ENCODE results near the gene PPP2R2C. TPM values are rescaled to one million over a fixed set of nuclear protein-coding genes. Genes with fewer than 3 reads are reported as not detected.

PPP2R2C gene
- total and polyA plus RNA-seq, 7 experiments from 2014 or later: not detected

GRCh38 chr4:6450709-6451108 lies 21.7 kb downstream of the PPP2R2C start:
- no peaks in the 10 kb centered on the region for H3K9me3 ChIP-seq (ENCODE audit: control insufficient read depth in 2 of 3, low read length in 3 of 3)
- no peaks in the 10 kb centered on the region for H3K4me1 Mint-ChIP-seq
- no peaks in the 10 kb centered on the region for H3K36me3 ChIP-seq (ENCODE audit: control insufficient read depth in 2 of 3, insufficient read depth in 3 of 3, low read length in 3 of 3)
- no peak overlapping the region for H3K27ac ChIP-seq (ENCODE audit: low read depth, low read length)
- H3K27ac Mint-ChIP-seq: no peak overlapping the region
- no peak overlapping the region for H3K4me3 Mint-ChIP-seq
- H3K4me1 ChIP-seq (ENCODE audit: control insufficient read depth in 2 of 2, insufficient read depth in 2 of 2, low read length in 2 of 2): no peaks in the 10 kb centered on the region
- no peaks in the 10 kb centered on the region for H3K9me3 Mint-ChIP-seq
- peaks cover 3 to 56% (median 29%) of the 10 kb centered on the region in 5 donors for H3K27me3 Mint-ChIP-seq
- H3K4me3 ChIP-seq (ENCODE audit: low read length): no peak overlapping the region
- DNase-seq (no peak), ATAC-seq (no peak)
- ChIA-PET CTCF (interaction anchor here (0.7 kb wide), 1 partner anchor 852 kb away, joined by 3 read pairs; no protein-coding TSS in a partner anchor), POLR2A (no interaction called here)
- H3K36me3 Mint-ChIP-seq: no peaks in the 10 kb centered on the region
- intact Hi-C loops (cut with micrococcal nuclease): no loop called here
- no peaks in the 10 kb centered on the region for H3K27me3 ChIP-seq (ENCODE audit: control insufficient read depth in 2 of 2, insufficient read depth in 2 of 2, low read length in 2 of 2)

GRCh38 chr4:6449746-6450369 lies 22.6 kb downstream of the PPP2R2C start:
- Histone ChIP-seq H3K36me3 (ENCODE audit: control insufficient read depth in 2 of 3, insufficient read depth in 3 of 3, low read length in 3 of 3) (no peaks in the 10 kb centered on the region), H3K9me3 (ENCODE audit: control insufficient read depth in 2 of 3, low read length in 3 of 3) (no peaks in the 10 kb centered on the region), H3K27ac (ENCODE audit: low read depth, low read length) (no peak overlapping the region), H3K27me3 (ENCODE audit: control insufficient read depth in 2 of 2, insufficient read depth in 2 of 2, low read length in 2 of 2) (no peaks in the 10 kb centered on the region), H3K4me3 (ENCODE audit: low read length) (no peak overlapping the region), H3K4me1 (ENCODE audit: control insufficient read depth in 2 of 2, insufficient read depth in 2 of 2, low read length in 2 of 2) (no peaks in the 10 kb centered on the region)
- no peaks in the 10 kb centered on the region for H3K4me1 Mint-ChIP-seq
- intact Hi-C loops (cut with micrococcal nuclease): no loop called here
- ATAC-seq (no peak), DNase-seq (no peak)
- H3K9me3 Mint-ChIP-seq: no peaks in the 10 kb centered on the region
- H3K27ac Mint-ChIP-seq: no peak overlapping the region
- H3K27me3 Mint-ChIP-seq: peaks cover 3 to 48% (median 20%) of the 10 kb centered on the region in 5 donors
- H3K4me3 Mint-ChIP-seq: no peak overlapping the region
- H3K36me3 Mint-ChIP-seq: no peaks in the 10 kb centered on the region
- POLR2A ChIA-PET: no interaction called here
- CTCF ChIA-PET: no interaction called here

DNA sequence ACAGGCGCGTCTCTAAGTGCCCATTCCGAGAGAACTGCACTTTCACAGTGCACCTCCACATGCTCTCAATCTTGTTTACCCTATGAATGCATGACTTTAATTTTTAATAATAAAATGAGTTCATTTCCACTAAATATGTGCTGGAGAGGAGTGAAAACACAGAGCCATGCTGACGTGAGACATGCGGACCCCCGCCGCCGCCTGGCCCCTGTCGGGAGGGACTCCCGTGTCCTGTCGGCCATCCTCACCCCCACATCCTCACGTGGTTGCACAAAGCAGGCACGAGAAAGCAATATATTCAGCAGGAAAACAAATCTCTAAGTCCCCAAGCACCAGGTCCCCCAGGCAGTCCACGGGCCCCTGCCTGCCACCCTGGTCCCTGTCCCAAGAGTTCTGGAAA lies 23.1 kb downstream of the PPP2R2C start:
- Histone ChIP-seq H3K4me1 (ENCODE audit: control insufficient read depth in 2 of 2, insufficient read depth in 2 of 2, low read length in 2 of 2) (no peaks in the 10 kb centered on the region), H3K27ac (ENCODE audit: low read depth, low read length) (no peak overlapping the region), H3K4me3 (ENCODE audit: low read length) (no peak overlapping the region), H3K27me3 (ENCODE audit: control insufficient read depth in 2 of 2, insufficient read depth in 2 of 2, low read length in 2 of 2) (no peaks in the 10 kb centered on the region), H3K9me3 (ENCODE audit: control insufficient read depth in 2 of 3, low read length in 3 of 3) (no peaks in the 10 kb centered on the region), H3K36me3 (ENCODE audit: control insufficient read depth in 2 of 3, insufficient read depth in 3 of 3, low read length in 3 of 3) (no peaks in the 10 kb centered on the region)
- DNase-seq (no peak), ATAC-seq (no peak)
- no peaks in the 10 kb centered on the region for H3K36me3 Mint-ChIP-seq
- H3K9me3 Mint-ChIP-seq: no peaks in the 10 kb centered on the region
- no peaks in the 10 kb centered on the region for H3K4me1 Mint-ChIP-seq
- H3K27me3 Mint-ChIP-seq: peaks cover 3 to 42% (median 21%) of the 10 kb centered on the region in 5 donors
- ChIA-PET CTCF (no interaction called here), POLR2A (no interaction called here)
- H3K4me3 Mint-ChIP-seq: no peak overlapping the region
- intact Hi-C loops (cut with micrococcal nuclease): no loop called here
- no peak overlapping the region for H3K27ac Mint-ChIP-seq

DNA sequence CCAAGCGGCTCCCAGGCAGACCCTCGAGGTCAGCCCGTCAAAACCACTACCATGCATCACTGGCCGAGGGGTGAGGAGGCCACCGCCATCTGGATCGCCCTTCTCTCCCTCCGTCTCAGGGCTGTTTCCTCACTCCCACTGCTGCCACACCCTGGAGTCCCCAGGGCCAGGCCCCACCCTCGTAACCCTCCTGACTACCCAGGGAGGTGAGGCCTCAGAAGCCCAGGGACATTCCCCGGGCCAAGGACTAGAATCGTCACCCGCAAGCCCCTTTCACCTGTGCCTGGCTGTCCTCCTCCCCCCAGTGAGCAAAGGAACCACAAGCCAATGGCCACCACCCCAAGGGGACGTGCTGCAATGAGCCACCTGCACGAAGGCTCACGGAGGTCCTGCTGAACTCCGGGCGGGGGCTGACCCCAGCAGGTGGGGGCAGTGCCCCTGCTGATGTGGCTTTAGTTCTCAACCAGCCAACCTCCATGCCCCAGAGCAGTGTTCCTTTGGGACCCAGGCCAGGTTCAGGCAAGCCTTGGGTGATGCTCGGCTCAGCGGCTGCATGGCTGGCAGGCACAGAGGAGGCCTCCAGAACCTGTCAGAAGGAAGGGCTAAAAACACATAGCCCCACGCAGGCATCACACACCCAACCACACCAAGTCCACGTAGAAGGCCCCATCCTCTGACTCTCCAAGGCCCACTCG lies 23.8 kb downstream of the PPP2R2C start:
- H3K36me3 Mint-ChIP-seq: no peaks in the 10 kb centered on the region
- H3K27me3 ChIP-seq (ENCODE audit: control insufficient read depth in 2 of 2, insufficient read depth in 2 of 2, low read length in 2 of 2): no peaks in the 10 kb centered on the region
- H3K27ac ChIP-seq (ENCODE audit: low read depth, low read length): no peak overlapping the region
- no peak overlapping the region for H3K4me3 Mint-ChIP-seq
- ChIA-PET POLR2A (no interaction called here), CTCF (no interaction called here)
- no peak overlapping the region for H3K27ac Mint-ChIP-seq
- no peak for DNase-seq
- H3K4me3 ChIP-seq (ENCODE audit: low read length): no peak overlapping the region
- H3K9me3 Mint-ChIP-seq: no peaks in the 10 kb centered on the region
- no peak for ATAC-seq
- no peaks in the 10 kb centered on the region for H3K4me1 Mint-ChIP-seq
- intact Hi-C loops (cut with micrococcal nuclease): no loop called here
- H3K4me1 ChIP-seq (ENCODE audit: control insufficient read depth in 2 of 2, insufficient read depth in 2 of 2, low read length in 2 of 2): no peaks in the 10 kb centered on the region
- no peaks in the 10 kb centered on the region for H3K9me3 ChIP-seq (ENCODE audit: control insufficient read depth in 2 of 3, low read length in 3 of 3)
- H3K27me3 Mint-ChIP-seq: peaks cover 3 to 35% (median 16%) of the 10 kb centered on the region in 5 donors
- no peaks in the 10 kb centered on the region for H3K36me3 ChIP-seq (ENCODE audit: control insufficient read depth in 2 of 3, insufficient read depth in 3 of 3, low read length in 3 of 3)

GRCh38 chr4:6447672-6448171 lies 24.7 kb downstream of the PPP2R2C start:
- no peak overlapping the region for H3K4me3 ChIP-seq (ENCODE audit: low read length)
- H3K27me3 Mint-ChIP-seq: peaks cover under 1 to 41% (median 16%) of the 10 kb centered on the region in 5 donors
- H3K4me1 Mint-ChIP-seq: no peaks in the 10 kb centered on the region
- no peak overlapping the region for H3K27ac Mint-ChIP-seq
- DNase-seq: no peak
- H3K9me3 ChIP-seq (ENCODE audit: control insufficient read depth in 2 of 3, low read length in 3 of 3): no peaks in the 10 kb centered on the region
- POLR2A ChIA-PET: no interaction called here
- CTCF ChIA-PET: no interaction called here
- no peaks in the 10 kb centered on the region for H3K4me1 ChIP-seq (ENCODE audit: control insufficient read depth in 2 of 2, insufficient read depth in 2 of 2, low read length in 2 of 2)
- no peak overlapping the region for H3K27ac ChIP-seq (ENCODE audit: low read depth, low read length)
- H3K9me3 Mint-ChIP-seq: no peaks in the 10 kb centered on the region
- no peaks in the 10 kb centered on the region for H3K36me3 ChIP-seq (ENCODE audit: control insufficient read depth in 2 of 3, insufficient read depth in 3 of 3, low read length in 3 of 3)
- no peaks in the 10 kb centered on the region for H3K36me3 Mint-ChIP-seq
- no peak for ATAC-seq
- intact Hi-C loops (cut with micrococcal nuclease): no loop called here
- H3K4me3 Mint-ChIP-seq: no peak overlapping the region
- H3K27me3 ChIP-seq (ENCODE audit: control insufficient read depth in 2 of 2, insufficient read depth in 2 of 2, low read length in 2 of 2): no peaks in the 10 kb centered on the region

GRCh38 chr4:6446538-6447451 lies 25.6 kb downstream of the PPP2R2C start:
- H3K27me3 ChIP-seq (ENCODE audit: control insufficient read depth in 2 of 2, insufficient read depth in 2 of 2, low read length in 2 of 2): no peaks in the 10 kb centered on the region
- H3K4me1 ChIP-seq (ENCODE audit: control insufficient read depth in 2 of 2, insufficient read depth in 2 of 2, low read length in 2 of 2): no peaks in the 10 kb centered on the region
- ChIA-PET POLR2A (no interaction called here), CTCF (no interaction called here)
- intact Hi-C loops (cut with micrococcal nuclease): no loop called here
- DNase-seq: no peak
- Mint-ChIP-seq H3K4me3 (no peak overlapping the region), H3K36me3 (no peaks in the 10 kb centered on the region), H3K9me3 (peaks cover 0 to under 1% (median 0%) of the 10 kb centered on the region in 11 donors), H3K4me1 (no peaks in the 10 kb centered on the region), H3K27me3 (peaks cover 0 to 42% (median 16%) of the 10 kb centered on the region in 5 donors), H3K27ac (no peak overlapping the region)
- no peaks in the 10 kb centered on the region for H3K36me3 ChIP-seq (ENCODE audit: control insufficient read depth in 2 of 3, insufficient read depth in 3 of 3, low read length in 3 of 3)
- H3K27ac ChIP-seq (ENCODE audit: low read depth, low read length): no peak overlapping the region
- no peak overlapping the region for H3K4me3 ChIP-seq (ENCODE audit: low read length)
- no peaks in the 10 kb centered on the region for H3K9me3 ChIP-seq (ENCODE audit: control insufficient read depth in 2 of 3, low read length in 3 of 3)
- no peak for ATAC-seq
